Measurements from ENCODE around the gene CEBPB.
"Not testable (repeated sequence)": the region's sequence is repeated elsewhere in the genome, so short reads cannot be mapped to it uniquely, and the experiment has no call there.

Gene CEBPB

GRCh38 chr20:50190251-50191064 lies at the start of gene CEBPB:
TSS of gene CEBPB (plus strand) at chr20:50190830. CDS start at chr20:50191034, 204 bp downstream.
- peak; percentile 90 to 92 for DNase-seq

GRCh38 chr20:50141018-50141675 lies 49.5 kb upstream of the CEBPB start:
- DNase-seq: no peak

- no peak for DNase-seq
Observed at GRCh38 chr20:50141811-50142561, 48.6 kb upstream of the CEBPB start.

- DNase-seq: no peak
Observed at GRCh38 chr20:50142812-50143211, 47.8 kb upstream of the CEBPB start.

GRCh38 chr20:50144362-50144761 lies 46.3 kb upstream of the CEBPB start:
- no peak for DNase-seq

GRCh38 chr20:50145566-50145965 lies 45.1 kb upstream of the CEBPB start:
- no peak for DNase-seq

GRCh38 chr20:50146214-50146613 lies 44.4 kb upstream of the CEBPB start:
- DNase-seq: no peak

GRCh38 chr20:50146732-50147662 lies 43.6 kb upstream of the CEBPB start:
- peak; percentile 79 to 80 for DNase-seq

GRCh38 chr20:50149481-50150254 lies 41.0 kb upstream of the CEBPB start:
- no peak for DNase-seq

GRCh38 chr20:50151034-50151743 lies 39.4 kb upstream of the CEBPB start:
- no peak for DNase-seq

GRCh38 chr20:50152394-50153152 lies 38.1 kb upstream of the CEBPB start:
- no peak for DNase-seq

- DNase-seq: no peak
Observed at GRCh38 chr20:50153153-50153499, 37.5 kb upstream of the CEBPB start.

GRCh38 chr20:50153500-50154377 lies 36.9 kb upstream of the CEBPB start, which contains the start of gene PEDS1:
TSS of gene PEDS1 (minus strand) at chr20:50153723. CDS start at chr20:50153637, 86 bp downstream.
- peak; percentile 84 to 90 for DNase-seq

- DNase-seq: not testable (repeated sequence)
Observed at GRCh38 chr20:50161494-50161893, 29.1 kb upstream of the CEBPB start.

- no peak for DNase-seq
Observed at GRCh38 chr20:50163570-50164317, 26.9 kb upstream of the CEBPB start.

GRCh38 chr20:50165684-50166554 lies 24.7 kb upstream of the CEBPB start:
- peak; percentile 87 to 90 for DNase-seq

- DNase-seq: peak; percentile 91 to 93
Observed at GRCh38 chr20:50169329-50169823, 21.3 kb upstream of the CEBPB start.

Measured in activated T-cell treated with anti-CD3 and anti-CD28 coated beads, Interleukin-2, amount 50 U/mL, for 48 hours (primary cell).